HCT116 (cell line): ENCODE measurements around the gene MYLK3. TPM values are rescaled to one million over a fixed set of nuclear protein-coding genes. Genes with fewer than 3 reads are reported as not detected.

ENCODE experiments used
- ATAC-seq: fragments of 200-7000 bp; cut with Tn5 transposase; 2 replicates; pipeline ENCODE4 v1.9.1; 2020; ENCODE audit warnings: mild to moderate bottlenecking, moderate library complexity
- BruUV-seq: library from RNA; stranded (reverse); fragments of 400-500 nt; replicated peaks from 2 replicates; lab custom pipeline; 2021; lab: Mats Ljungman, UMichigan
- CTCF ChIA-PET: fragments of 300-600 bp; sonication (Branson Sonifier 250); formaldehyde crosslinking; loops from one replicate; lab custom pipeline; 2021; ENCODE audit warnings: antibody characterized with exemption; lab: Charles Lee
- POLR2A ChIA-PET: fragments of 300-600, 350-600 bp; sonication (Branson Sonifier 250); formaldehyde crosslinking; loops from one replicate; lab custom pipeline; 2021; ENCODE audit warnings: antibody characterized with exemption; lab: Charles Lee
- RAD21 ChIA-PET, 2 experiments: fragments of 300-600 bp; sonication (Branson Sonifier 250); formaldehyde crosslinking; loops; one replicate each; lab custom pipeline; 2023; ENCODE audit warnings: low total read pairs in 2 of 2; ENCODE audit not compliant: uncharacterized antibody in 2 of 2, unreplicated experiment in 2 of 2, low non-redundant PET in 1 of 2; lab: Charles Lee
- DNase-seq: peaks from one replicate; pipeline ENCODE4 v3.0.0-alpha.2; 2010; ENCODE audit warnings: low read depth, low spot score
- H2AFZ ChIP-seq: fragments of 200-600 bp; shearing (Covaris generic), sonication (generic); 2 replicates; pipeline ENCODE4 v1.6.1; 2017; ENCODE audit warnings: low read depth, mixed run types, mixed read lengths, antibody characterized with exemption, low read length; ENCODE audit not compliant: poor library complexity, severe bottlenecking
- H3K27ac ChIP-seq: 2 replicates; pipeline ENCODE4 v1.5.1; 2012; ENCODE audit warnings: low read depth, low read length
- H3K27me3 ChIP-seq: fragments of 200-600 bp; sonication (generic); 2 replicates; pipeline ENCODE4 v1.6.1; 2016; ENCODE audit warnings: mixed run types, low read length, mixed read lengths; ENCODE audit not compliant: insufficient read depth
- H3K36me3 ChIP-seq, 2 experiments: fragments of 200-500 bp in 1 of 2; fragments of 200-600 bp in 1 of 2; sonication (Bioruptor generic) in 1 of 2; sonication (generic) in 1 of 2; 2 replicates each; pipeline versions ENCODE4 v1.5.1 to v1.6.1; 2014 to 2016; ENCODE audit warnings: low read length in 2 of 2, inconsistent platforms in 1 of 2, mixed read lengths in 1 of 2, mixed run types in 1 of 2; ENCODE audit not compliant: insufficient read depth in 2 of 2, control insufficient read depth in 1 of 2
- H3K4me1 ChIP-seq, 2 experiments: fragments of 200-600 bp in 1 of 2; sonication (generic) in 1 of 2; 2 replicates each; pipeline versions ENCODE4 v1.5.1 to v1.6.1; 2012 to 2017; ENCODE audit warnings: low read length in 2 of 2, inconsistent platforms in 1 of 2, mild to moderate bottlenecking in 1 of 2, mixed read lengths in 1 of 2, mixed run types in 1 of 2, moderate library complexity in 1 of 2; ENCODE audit not compliant: insufficient read depth in 2 of 2, control insufficient read depth in 1 of 2
- H3K4me2 ChIP-seq: fragments of 200-600 bp; sonication (generic); 2 replicates; pipeline ENCODE4 v1.6.1; 2017; ENCODE audit warnings: mixed run types, low read length, mixed read lengths
- H3K4me3 ChIP-seq, 2 experiments: fragments of 200-600 bp in 1 of 2; sonication (generic) in 1 of 2; replicated peaks in 1 of 2; 2 replicates each; pipeline ENCODE4 v1.5.1; 2011 to 2016; ENCODE audit warnings: low read length in 2 of 2, control low read depth in 1 of 2, low read depth in 1 of 2, mild to moderate bottlenecking in 1 of 2, mixed read lengths in 1 of 2, mixed run types in 1 of 2
- H3K79me2 ChIP-seq: fragments of 200-600 bp; sonication (generic); 2 replicates; pipeline ENCODE4 v1.6.1; 2017; ENCODE audit warnings: mild to moderate bottlenecking, mixed run types, low read length, moderate library complexity, mixed read lengths; ENCODE audit not compliant: insufficient read depth
- H3K9ac ChIP-seq: fragments of 200-600 bp; sonication (generic); 2 replicates; pipeline ENCODE4 v1.6.1; 2016; ENCODE audit warnings: low read length, mixed read lengths
- H3K9me2 ChIP-seq: fragments of 200-600 bp; sonication (generic), shearing (Covaris generic); 2 replicates; pipeline ENCODE4 v1.6.1; 2017; ENCODE audit warnings: mixed run types, mild to moderate bottlenecking, moderate library complexity; ENCODE audit not compliant: insufficient read depth
- H3K9me3 ChIP-seq, 2 experiments: fragments of 200-500 bp in 1 of 2; fragments of 200-600 bp in 1 of 2; sonication (Bioruptor generic) in 1 of 2; sonication (generic) in 1 of 2; 2 replicates each; pipeline ENCODE4 v1.6.1; 2014 to 2017; ENCODE audit warnings: low read length in 2 of 2, mixed read lengths in 2 of 2, inconsistent platforms in 1 of 2, low read depth in 1 of 2, mild to moderate bottlenecking in 1 of 2, mixed run types in 1 of 2, moderate library complexity in 1 of 2; ENCODE audit not compliant: control insufficient read depth in 1 of 2, insufficient read depth in 1 of 2
- H4K20me1 ChIP-seq: fragments of 200-600 bp; sonication (generic), shearing (Covaris generic); 2 replicates; pipeline ENCODE4 v1.6.1; 2017; ENCODE audit warnings: mixed run types, mild to moderate bottlenecking, moderate library complexity; ENCODE audit not compliant: insufficient read depth
- CBX3 ChIP-seq: IDR thresholded peaks from 2 replicates; pipeline ENCODE4 v1.6.1; 2012; ENCODE audit warnings: low read depth
- CEBPB ChIP-seq: IDR thresholded peaks from 2 replicates; pipeline ENCODE4 v1.6.1; 2012; ENCODE audit warnings: low read depth
- EZH2 ChIP-seq: fragments of 200-600 bp; sonication (generic); IDR thresholded peaks from 2 replicates; pipeline ENCODE4 v1.6.1; 2017; ENCODE audit warnings: antibody characterized with exemption, mixed run types
- EZH2phosphoT487 ChIP-seq: fragments of 200-600 bp; IDR thresholded peaks from 2 replicates; pipeline ENCODE4 v1.6.1; 2018; ENCODE audit warnings: antibody characterized with exemption, borderline replicate concordance
- FOSL1 ChIP-seq: IDR thresholded peaks from 2 replicates; pipeline ENCODE4 v1.6.1; 2012; ENCODE audit warnings: low read depth
- JUND ChIP-seq: IDR thresholded peaks from 2 replicates; pipeline ENCODE4 v1.6.1; 2012
- POLR2A ChIP-seq: IDR thresholded peaks from 2 replicates; pipeline ENCODE4 v1.7.0; 2011; ENCODE audit warnings: borderline replicate concordance; ENCODE audit not compliant: insufficient read depth, insufficient read length; ENCODE audit errors: extremely low read depth
- POLR2AphosphoS5 ChIP-seq: IDR thresholded peaks from 2 replicates; pipeline ENCODE4 v1.6.1; 2011; ENCODE audit warnings: mild to moderate bottlenecking, low read depth, low read length, moderate library complexity
- RAD21 ChIP-seq: IDR thresholded peaks from 2 replicates; pipeline ENCODE4 v1.6.1; 2012; ENCODE audit warnings: low read depth, mild to moderate bottlenecking
- SIN3A ChIP-seq: IDR thresholded peaks from 2 replicates; pipeline ENCODE4 v1.6.1; 2012; ENCODE audit warnings: low read depth
- SP1 ChIP-seq: IDR thresholded peaks from 2 replicates; pipeline ENCODE4 v1.6.1; 2012; ENCODE audit warnings: low read depth
- TCF7L2 ChIP-seq: IDR thresholded peaks from 2 replicates; pipeline ENCODE4 v1.7.0; 2011; ENCODE audit warnings: borderline replicate concordance, inconsistent platforms; ENCODE audit not compliant: insufficient read depth, insufficient read length; ENCODE audit errors: extremely low read depth
- YY1 ChIP-seq: IDR thresholded peaks from 2 replicates; pipeline ENCODE4 v1.6.1; 2011; ENCODE audit warnings: low read length, low read depth, moderate library complexity, mild to moderate bottlenecking; ENCODE audit not compliant: insufficient replicate concordance; ENCODE audit errors: extremely low read depth
- ZFX ChIP-seq: fragments of 450-650 bp; IDR thresholded peaks from 2 replicates; pipeline ENCODE4 v1.6.1; 2017
- ZNF274 ChIP-seq: fragments of 200-500 bp; sonication (Bioruptor generic); IDR thresholded peaks from 2 replicates; pipeline ENCODE4 v1.6.1; 2014; ENCODE audit warnings: mild to moderate bottlenecking, low read depth, low read length, inconsistent platforms
- intact Hi-C: fragments of 100-400 bp; cut with micrococcal nuclease; formaldehyde crosslinking; loops from 2 replicates; pipeline ENCODE4 v1.10.0; 2022
- total RNA-seq: library from RNA; stranded (reverse); gene quantifications from one replicate; pipeline ENCODE4 v1.2.1, GENCODE V29; 2021; ENCODE audit not compliant: unreplicated experiment
- TF ChIP-seq, protein P1 (sequence below): IDR thresholded peaks from 2 replicates; pipeline ENCODE4 v1.6.1; 2012
- TF ChIP-seq, protein P2 (sequence below), 3 experiments: fragments of 200-600 bp in 1 of 3; sonication (generic) in 1 of 3; IDR thresholded peaks in 2 of 3; conservative IDR thresholded peaks in 1 of 3; 2 replicates each; pipeline ENCODE4 v1.5.1; 2012 to 2017; ENCODE audit warnings: low read depth in 2 of 3, low read length in 2 of 3, antibody characterized with exemption in 1 of 3, borderline replicate concordance in 1 of 3, control low read depth in 1 of 3, mild to moderate bottlenecking in 1 of 3, mixed read lengths in 1 of 3, mixed run types in 1 of 3, moderate library complexity in 1 of 3; ENCODE audit not compliant: insufficient read depth in 1 of 3
- TF ChIP-seq, protein P3 (sequence below): IDR thresholded peaks from 2 replicates; pipeline ENCODE4 v1.6.1; 2012; ENCODE audit warnings: low read depth
- TF ChIP-seq, protein P4 (sequence below): IDR thresholded peaks from 2 replicates; pipeline ENCODE4 v1.6.1; 2012
- TF ChIP-seq, protein P5 (sequence below): IDR thresholded peaks from 2 replicates; pipeline ENCODE4 v1.6.1; 2011; ENCODE audit warnings: mild to moderate bottlenecking, low read length, moderate library complexity; ENCODE audit not compliant: insufficient replicate concordance; ENCODE audit errors: extremely low read depth

MYLK3 gene
- total RNA-seq, 1 experiment from 2014 or later, result 0.22 TPM

DNA sequence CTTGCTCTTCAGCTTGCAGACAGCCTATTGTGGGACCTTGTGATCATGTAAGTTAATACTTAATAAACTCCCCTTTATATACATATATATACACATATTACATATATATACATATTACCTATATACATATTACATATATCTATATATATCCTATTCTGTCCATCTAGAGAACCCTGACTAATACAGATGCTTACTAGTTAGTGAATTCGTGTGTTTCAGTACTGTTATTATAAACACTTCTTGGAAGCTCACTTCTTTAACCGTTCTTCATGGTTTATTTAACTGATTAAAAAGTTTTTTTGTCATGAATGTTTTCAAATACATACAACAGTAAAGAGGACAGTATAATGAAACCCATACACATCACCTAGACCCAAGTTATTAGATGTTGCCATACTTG is 46.1 kb downstream of the MYLK3 start:
- Histone ChIP-seq H3K4me2 (no peak overlapping the region), H3K9ac (no peak overlapping the region), H3K4me3 (no peak overlapping the region), H3K36me3 (peaks cover 12 to 16% of the 10 kb centered on the region in 2 experiments), H3K27me3 (no peaks in the 10 kb centered on the region), H4K20me1 (no peaks in the 10 kb centered on the region), H3K9me3 (no peaks in the 10 kb centered on the region), H3K27ac (no peak overlapping the region), H2AFZ (no peak overlapping the region), H3K79me2 (no peaks in the 10 kb centered on the region), H3K9me2 (no peaks in the 10 kb centered on the region), H3K4me1 (no peaks in the 10 kb centered on the region)
- no TSS peak for BruUV-seq
- intact Hi-C loops, result no loop called here
- CTCF ChIA-PET, result no interaction called here
- POLR2A ChIA-PET, result no interaction called here
- ATAC-seq (no peak), DNase-seq (no peak)
- RAD21 ChIA-PET, result no interaction called here
- TF ChIP-seq, protein P1, sequence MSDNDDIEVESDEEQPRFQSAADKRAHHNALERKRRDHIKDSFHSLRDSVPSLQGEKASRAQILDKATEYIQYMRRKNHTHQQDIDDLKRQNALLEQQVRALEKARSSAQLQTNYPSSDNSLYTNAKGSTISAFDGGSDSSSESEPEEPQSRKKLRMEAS, result no peak
- TF ChIP-seq POLR2AphosphoS5 (no peak), ZNF274 (no peak), POLR2A (no peak), YY1 (no peak), SIN3A (no peak), ZFX (no peak), TCF7L2 (no peak), EZH2 (no peak), CBX3 (no peak), JUND (no peak), RAD21 (no peak), FOSL1 (no peak), EZH2phosphoT487 (no peak), CEBPB (no peak), SP1 (no peak)
- TF ChIP-seq, protein P2, sequence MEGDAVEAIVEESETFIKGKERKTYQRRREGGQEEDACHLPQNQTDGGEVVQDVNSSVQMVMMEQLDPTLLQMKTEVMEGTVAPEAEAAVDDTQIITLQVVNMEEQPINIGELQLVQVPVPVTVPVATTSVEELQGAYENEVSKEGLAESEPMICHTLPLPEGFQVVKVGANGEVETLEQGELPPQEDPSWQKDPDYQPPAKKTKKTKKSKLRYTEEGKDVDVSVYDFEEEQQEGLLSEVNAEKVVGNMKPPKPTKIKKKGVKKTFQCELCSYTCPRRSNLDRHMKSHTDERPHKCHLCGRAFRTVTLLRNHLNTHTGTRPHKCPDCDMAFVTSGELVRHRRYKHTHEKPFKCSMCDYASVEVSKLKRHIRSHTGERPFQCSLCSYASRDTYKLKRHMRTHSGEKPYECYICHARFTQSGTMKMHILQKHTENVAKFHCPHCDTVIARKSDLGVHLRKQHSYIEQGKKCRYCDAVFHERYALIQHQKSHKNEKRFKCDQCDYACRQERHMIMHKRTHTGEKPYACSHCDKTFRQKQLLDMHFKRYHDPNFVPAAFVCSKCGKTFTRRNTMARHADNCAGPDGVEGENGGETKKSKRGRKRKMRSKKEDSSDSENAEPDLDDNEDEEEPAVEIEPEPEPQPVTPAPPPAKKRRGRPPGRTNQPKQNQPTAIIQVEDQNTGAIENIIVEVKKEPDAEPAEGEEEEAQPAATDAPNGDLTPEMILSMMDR (IDR thresholded peaks at IDR 0.05 in 2 of 3, conservative IDR thresholded peaks at IDR 0.05 in 1 of 3; ENCODE audit: borderline replicate concordance in 1 of 3, insufficient read depth in 1 of 3, low read depth in 2 of 3, low read length in 2 of 3), result no peak
- TF ChIP-seq, protein P3, sequence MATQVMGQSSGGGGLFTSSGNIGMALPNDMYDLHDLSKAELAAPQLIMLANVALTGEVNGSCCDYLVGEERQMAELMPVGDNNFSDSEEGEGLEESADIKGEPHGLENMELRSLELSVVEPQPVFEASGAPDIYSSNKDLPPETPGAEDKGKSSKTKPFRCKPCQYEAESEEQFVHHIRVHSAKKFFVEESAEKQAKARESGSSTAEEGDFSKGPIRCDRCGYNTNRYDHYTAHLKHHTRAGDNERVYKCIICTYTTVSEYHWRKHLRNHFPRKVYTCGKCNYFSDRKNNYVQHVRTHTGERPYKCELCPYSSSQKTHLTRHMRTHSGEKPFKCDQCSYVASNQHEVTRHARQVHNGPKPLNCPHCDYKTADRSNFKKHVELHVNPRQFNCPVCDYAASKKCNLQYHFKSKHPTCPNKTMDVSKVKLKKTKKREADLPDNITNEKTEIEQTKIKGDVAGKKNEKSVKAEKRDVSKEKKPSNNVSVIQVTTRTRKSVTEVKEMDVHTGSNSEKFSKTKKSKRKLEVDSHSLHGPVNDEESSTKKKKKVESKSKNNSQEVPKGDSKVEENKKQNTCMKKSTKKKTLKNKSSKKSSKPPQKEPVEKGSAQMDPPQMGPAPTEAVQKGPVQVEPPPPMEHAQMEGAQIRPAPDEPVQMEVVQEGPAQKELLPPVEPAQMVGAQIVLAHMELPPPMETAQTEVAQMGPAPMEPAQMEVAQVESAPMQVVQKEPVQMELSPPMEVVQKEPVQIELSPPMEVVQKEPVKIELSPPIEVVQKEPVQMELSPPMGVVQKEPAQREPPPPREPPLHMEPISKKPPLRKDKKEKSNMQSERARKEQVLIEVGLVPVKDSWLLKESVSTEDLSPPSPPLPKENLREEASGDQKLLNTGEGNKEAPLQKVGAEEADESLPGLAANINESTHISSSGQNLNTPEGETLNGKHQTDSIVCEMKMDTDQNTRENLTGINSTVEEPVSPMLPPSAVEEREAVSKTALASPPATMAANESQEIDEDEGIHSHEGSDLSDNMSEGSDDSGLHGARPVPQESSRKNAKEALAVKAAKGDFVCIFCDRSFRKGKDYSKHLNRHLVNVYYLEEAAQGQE, result no peak
- TF ChIP-seq, protein P4, sequence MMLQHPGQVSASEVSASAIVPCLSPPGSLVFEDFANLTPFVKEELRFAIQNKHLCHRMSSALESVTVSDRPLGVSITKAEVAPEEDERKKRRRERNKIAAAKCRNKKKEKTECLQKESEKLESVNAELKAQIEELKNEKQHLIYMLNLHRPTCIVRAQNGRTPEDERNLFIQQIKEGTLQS, result no peak
- TF ChIP-seq, protein P5, sequence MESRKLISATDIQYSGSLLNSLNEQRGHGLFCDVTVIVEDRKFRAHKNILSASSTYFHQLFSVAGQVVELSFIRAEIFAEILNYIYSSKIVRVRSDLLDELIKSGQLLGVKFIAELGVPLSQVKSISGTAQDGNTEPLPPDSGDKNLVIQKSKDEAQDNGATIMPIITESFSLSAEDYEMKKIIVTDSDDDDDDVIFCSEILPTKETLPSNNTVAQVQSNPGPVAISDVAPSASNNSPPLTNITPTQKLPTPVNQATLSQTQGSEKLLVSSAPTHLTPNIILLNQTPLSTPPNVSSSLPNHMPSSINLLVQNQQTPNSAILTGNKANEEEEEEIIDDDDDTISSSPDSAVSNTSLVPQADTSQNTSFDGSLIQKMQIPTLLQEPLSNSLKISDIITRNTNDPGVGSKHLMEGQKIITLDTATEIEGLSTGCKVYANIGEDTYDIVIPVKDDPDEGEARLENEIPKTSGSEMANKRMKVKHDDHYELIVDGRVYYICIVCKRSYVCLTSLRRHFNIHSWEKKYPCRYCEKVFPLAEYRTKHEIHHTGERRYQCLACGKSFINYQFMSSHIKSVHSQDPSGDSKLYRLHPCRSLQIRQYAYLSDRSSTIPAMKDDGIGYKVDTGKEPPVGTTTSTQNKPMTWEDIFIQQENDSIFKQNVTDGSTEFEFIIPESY, result no peak
